ENCODE results near the gene FBXL4.

The FBXL4 gene

GRCh38 chr6:98871821-98872220 lies 75.9 kb downstream of the FBXL4 start:
- TF ChIP-seq CSRNP3 (CRISPR knock-in tag; IDR thresholded peaks at IDR 0.05): no peak
- no peak for TF ChIP-seq CREB5 (CRISPR knock-in tag; IDR thresholded peaks at IDR 0.05; ENCODE audit: low read depth)
- no peak for TF ChIP-seq GLIS3 (CRISPR knock-in tag; IDR thresholded peaks at IDR 0.05)
- TF ChIP-seq ZFP3 (CRISPR knock-in tag; IDR thresholded peaks at IDR 0.05): no peak
- no peak for ATAC-seq

- no peak for TF ChIP-seq CSDC2 (CRISPR knock-in tag; IDR thresholded peaks at IDR 0.05)
- TF ChIP-seq ISL1 (CRISPR knock-in tag; IDR thresholded peaks at IDR 0.05): peak; percentile 58
- TF ChIP-seq RARB (CRISPR knock-in tag; IDR thresholded peaks at IDR 0.05): no peak
- no peak for TF ChIP-seq ZNF8 (CRISPR knock-in tag; IDR thresholded peaks at IDR 0.05)
- no peak for TF ChIP-seq TSHZ2 (CRISPR knock-in tag; IDR thresholded peaks at IDR 0.05)
- TF ChIP-seq SNAI2 (CRISPR knock-in tag; IDR thresholded peaks at IDR 0.05): no peak
- TF ChIP-seq OSR1 (CRISPR knock-in tag; IDR thresholded peaks at IDR 0.05): no peak
- ATAC-seq: no peak
Observed at GRCh38 chr6:98871057-98871456, 76.7 kb downstream of the FBXL4 start.

- TF ChIP-seq ZFP30 (CRISPR knock-in tag; IDR thresholded peaks at IDR 0.05): no peak
- no peak for TF ChIP-seq BACH2 (CRISPR knock-in tag; IDR thresholded peaks at IDR 0.05; ENCODE audit: borderline replicate concordance)
- TF ChIP-seq TSHZ2 (CRISPR knock-in tag; IDR thresholded peaks at IDR 0.05): no peak
- no peak for TF ChIP-seq ZNF565 (CRISPR knock-in tag; conservative IDR thresholded peaks at IDR 0.05; ENCODE audit: low read depth)
- no peak for TF ChIP-seq GLIS3 (CRISPR knock-in tag; IDR thresholded peaks at IDR 0.05)
- no peak for TF ChIP-seq CSRNP3 (CRISPR knock-in tag; IDR thresholded peaks at IDR 0.05)
- TF ChIP-seq OSR1 (CRISPR knock-in tag; IDR thresholded peaks at IDR 0.05): no peak
- TF ChIP-seq ZNF70 (CRISPR knock-in tag; IDR thresholded peaks at IDR 0.05): no peak
- no peak for TF ChIP-seq TOX (CRISPR knock-in tag; IDR thresholded peaks at IDR 0.05; ENCODE audit: borderline replicate concordance)
- no peak for TF ChIP-seq RARB (CRISPR knock-in tag; IDR thresholded peaks at IDR 0.05)
- no peak for TF ChIP-seq ISL1 (CRISPR knock-in tag; IDR thresholded peaks at IDR 0.05)
- no peak for TF ChIP-seq ZNF8 (CRISPR knock-in tag; IDR thresholded peaks at IDR 0.05)
- TF ChIP-seq ZC3H10 (CRISPR knock-in tag; IDR thresholded peaks at IDR 0.05): no peak
- no peak for TF ChIP-seq SNAI2 (CRISPR knock-in tag; IDR thresholded peaks at IDR 0.05)
- no peak for TF ChIP-seq ESRRG (CRISPR knock-in tag; IDR thresholded peaks at IDR 0.05)
- no peak for TF ChIP-seq CREB5 (CRISPR knock-in tag; IDR thresholded peaks at IDR 0.05; ENCODE audit: low read depth)
- no peak for ATAC-seq
Observed at GRCh38 chr6:98864497-98864896, 83.2 kb downstream of the FBXL4 start.
